Brain pericyte (primary cell): ENCODE measurements around the gene TANGO2.

Source experiments
- DNase-seq: peaks from one replicate; pipeline ENCODE4 v3.0.0-alpha.2; 2012; ENCODE audit warnings: low read depth, low spot score

Gene TANGO2

GRCh38 chr22:20040327-20041200 lies 19.7 kb downstream of the TANGO2 start:
- no peak for DNase-seq

- DNase-seq, result no peak
Measured at GRCh38 chr22:20043057-20043996, 22.4 kb downstream of the TANGO2 start.

- no peak for DNase-seq
Measured at GRCh38 chr22:20043997-20044342, 23.1 kb downstream of the TANGO2 start.

- no peak for DNase-seq
Measured at GRCh38 chr22:20044495-20045151, 23.7 kb downstream of the TANGO2 start.

- DNase-seq, result no peak
Measured at GRCh38 chr22:20046730-20047129, 25.8 kb downstream of the TANGO2 start.

GRCh38 chr22:20051927-20052308 lies 31.0 kb downstream of the TANGO2 start:
- DNase-seq, result no peak

- DNase-seq, result no peak
Measured at GRCh38 chr22:20052309-20053259, 31.7 kb downstream of the TANGO2 start.

GRCh38 chr22:20053407-20054033 lies 32.6 kb downstream of the TANGO2 start:
- DNase-seq, result no peak

- no peak for DNase-seq
Measured at GRCh38 chr22:20054034-20054427, 33.1 kb downstream of the TANGO2 start.

GRCh38 chr22:20054485-20054884 lies 33.6 kb downstream of the TANGO2 start:
- no peak for DNase-seq

GRCh38 chr22:20055144-20055543 lies 34.2 kb downstream of the TANGO2 start:
- no peak for DNase-seq

- no peak for DNase-seq
Measured at GRCh38 chr22:20055654-20056053, 34.7 kb downstream of the TANGO2 start.

GRCh38 chr22:20056161-20056560 lies 35.3 kb downstream of the TANGO2 start:
- DNase-seq, result no peak

- DNase-seq, result no peak
Measured at GRCh38 chr22:20056696-20057386, 35.9 kb downstream of the TANGO2 start.

GRCh38 chr22:20057596-20058268 lies 36.8 kb downstream of the TANGO2 start:
- no peak for DNase-seq

- no peak for DNase-seq
Measured at GRCh38 chr22:20058989-20059770, 38.3 kb downstream of the TANGO2 start.

- no peak for DNase-seq
Measured at GRCh38 chr22:20060700-20061480, 40.0 kb downstream of the TANGO2 start.

GRCh38 chr22:20061481-20061861 lies 40.6 kb downstream of the TANGO2 start:
- DNase-seq, result no peak
